OCI-LY3 (cell line): ENCODE measurements around the gene PRX.

Experiments
- EZH2phosphoT487 ChIP-seq: fragments of 200-600 bp; shearing (Covaris generic); IDR thresholded peaks from 2 replicates; pipeline ENCODE4 v1.6.1; 2018; ENCODE audit warnings: antibody characterized with exemption, mixed run types, low read depth
- TF ChIP-seq, protein P1 (sequence below): fragments of 200-600, 300-600 bp; sonication (generic); IDR thresholded peaks from 2 replicates; pipeline ENCODE4 v1.5.1; 2014; ENCODE audit warnings: antibody characterized with exemption, low read length, low read depth

GRCh38 chr19:40411958-40412499 lies 1.1 kb downstream of the PRX start:
- TF ChIP-seq, protein P1, sequence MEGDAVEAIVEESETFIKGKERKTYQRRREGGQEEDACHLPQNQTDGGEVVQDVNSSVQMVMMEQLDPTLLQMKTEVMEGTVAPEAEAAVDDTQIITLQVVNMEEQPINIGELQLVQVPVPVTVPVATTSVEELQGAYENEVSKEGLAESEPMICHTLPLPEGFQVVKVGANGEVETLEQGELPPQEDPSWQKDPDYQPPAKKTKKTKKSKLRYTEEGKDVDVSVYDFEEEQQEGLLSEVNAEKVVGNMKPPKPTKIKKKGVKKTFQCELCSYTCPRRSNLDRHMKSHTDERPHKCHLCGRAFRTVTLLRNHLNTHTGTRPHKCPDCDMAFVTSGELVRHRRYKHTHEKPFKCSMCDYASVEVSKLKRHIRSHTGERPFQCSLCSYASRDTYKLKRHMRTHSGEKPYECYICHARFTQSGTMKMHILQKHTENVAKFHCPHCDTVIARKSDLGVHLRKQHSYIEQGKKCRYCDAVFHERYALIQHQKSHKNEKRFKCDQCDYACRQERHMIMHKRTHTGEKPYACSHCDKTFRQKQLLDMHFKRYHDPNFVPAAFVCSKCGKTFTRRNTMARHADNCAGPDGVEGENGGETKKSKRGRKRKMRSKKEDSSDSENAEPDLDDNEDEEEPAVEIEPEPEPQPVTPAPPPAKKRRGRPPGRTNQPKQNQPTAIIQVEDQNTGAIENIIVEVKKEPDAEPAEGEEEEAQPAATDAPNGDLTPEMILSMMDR: no peak
- no peak for TF ChIP-seq EZH2phosphoT487
